HG03280 (cell line): Measurements from ENCODE around the gene AVL9.
"Not testable (repeated sequence)": the region's sequence is repeated elsewhere in the genome, so short reads cannot be mapped to it uniquely, and the experiment has no call there.

Source experiments
- ATAC-seq: cut with Tn5 transposase; IDR thresholded peaks from one replicate; pipeline ENCODE4 v1.9.1; 2021; ENCODE audit warnings: mild to moderate bottlenecking, moderate library complexity; ENCODE audit not compliant: unreplicated experiment

The AVL9 gene

GRCh38 chr7:32495298-32496051, at the start of gene AVL9:
AVL9 (plus strand) TSS chr7:32495489; CDS start chr7:32495710, 221 bp downstream.
- peak; percentile 97 for ATAC-seq

- ATAC-seq: no peak
Observed at GRCh38 chr7:32447218-32447617, 48.1 kb upstream of the AVL9 start.

GRCh38 chr7:32453341-32454011, 41.8 kb upstream of the AVL9 start:
- no peak for ATAC-seq

GRCh38 chr7:32458025-32458424, 37.3 kb upstream of the AVL9 start:
- ATAC-seq: no peak

- no peak for ATAC-seq
Observed at GRCh38 chr7:32459788-32460187, 35.5 kb upstream of the AVL9 start.

GRCh38 chr7:32461484-32461883, 33.8 kb upstream of the AVL9 start:
- ATAC-seq: no peak

GRCh38 chr7:32462451-32462850, 32.8 kb upstream of the AVL9 start:
- no peak for ATAC-seq

GRCh38 chr7:32462977-32463376, 32.3 kb upstream of the AVL9 start:
- ATAC-seq: no peak

- ATAC-seq: not testable (repeated sequence)
Observed at GRCh38 chr7:32464641-32465416, 30.5 kb upstream of the AVL9 start.

GRCh38 chr7:32470004-32470403, 25.3 kb upstream of the AVL9 start:
- ATAC-seq: not testable (repeated sequence)

- ATAC-seq: no peak
Observed at GRCh38 chr7:32470871-32471270, 24.4 kb upstream of the AVL9 start.

- ATAC-seq: no peak
Observed at GRCh38 chr7:32472015-32472414, 23.3 kb upstream of the AVL9 start.

GRCh38 chr7:32474008-32474407, 21.3 kb upstream of the AVL9 start:
- ATAC-seq: no peak

- no peak for ATAC-seq
Observed at GRCh38 chr7:32476816-32477648, 18.3 kb upstream of the AVL9 start.

GRCh38 chr7:32477649-32477980, 17.7 kb upstream of the AVL9 start:
- no peak for ATAC-seq

GRCh38 chr7:32479574-32480200, 15.6 kb upstream of the AVL9 start:
- no peak for ATAC-seq

GRCh38 chr7:32481176-32481575, 14.1 kb upstream of the AVL9 start:
- ATAC-seq: no peak

GRCh38 chr7:32481921-32482320, 13.4 kb upstream of the AVL9 start:
- ATAC-seq: no peak

GRCh38 chr7:32489788-32490126, 5.5 kb upstream of the AVL9 start:
- ATAC-seq: no peak

- ATAC-seq: peak; percentile 88
Observed at GRCh38 chr7:32490127-32490796, 5.0 kb upstream of the AVL9 start, which contains the start of gene LSM5. LSM5 (minus strand) TSS chr7:32490380; CDS start chr7:32490365, 15 bp downstream.
